Measurements from ENCODE around the gene AJAP1. TPM values are rescaled to one million over a fixed set of nuclear protein-coding genes. Genes with fewer than 3 reads are reported as not detected.

AJAP1 gene
- total and polyA plus RNA-seq, 2 experiments from 2014 or later = not detected

DNA sequence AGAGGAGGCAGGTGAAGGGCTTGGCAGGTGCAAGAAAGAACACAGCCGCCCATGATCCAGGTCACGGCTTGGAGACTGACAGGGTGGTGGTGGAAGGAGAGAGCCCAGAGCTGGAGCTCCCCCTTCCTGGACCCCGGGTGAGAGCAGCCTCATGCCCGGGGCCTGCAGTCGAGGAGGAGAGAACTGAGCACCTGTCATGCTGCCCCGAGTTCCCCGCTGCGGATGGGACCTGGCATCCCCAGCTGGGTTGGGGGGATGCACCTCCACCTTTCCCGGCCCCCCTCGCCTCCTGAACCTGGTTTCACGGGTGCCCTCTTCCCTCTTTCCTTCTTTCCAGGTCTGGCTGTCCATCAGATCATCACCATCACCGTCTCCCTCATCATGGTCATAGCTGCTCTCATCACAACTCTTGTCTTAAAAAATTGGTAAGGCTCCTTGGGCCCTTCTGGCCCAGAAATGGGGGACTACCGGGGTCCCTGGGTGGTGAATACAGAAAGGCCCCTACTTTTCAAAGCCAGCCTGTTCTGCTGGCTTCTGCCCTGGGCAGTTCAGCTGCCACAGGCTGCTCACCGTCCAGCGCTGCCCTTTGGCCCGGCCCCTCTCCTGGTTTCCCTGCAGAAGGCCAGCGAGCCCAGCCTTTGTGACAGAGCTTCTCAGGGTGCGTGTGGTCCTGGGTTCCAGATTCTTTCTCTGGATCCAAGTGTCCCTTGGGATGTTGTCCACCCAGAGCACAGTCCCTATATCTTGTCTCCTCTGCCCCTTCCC lies 115.3 kb downstream of the AJAP1 start (continued):
- TF ChIP-seq REST (IDR thresholded peaks at IDR 0.05; ENCODE audit: unreplicated experiment) (no peak), POLR2AphosphoS5 (IDR thresholded peaks at IDR 0.05; ENCODE audit: low read depth) (no peak), CREB1 (CRISPR knock-in tag; IDR thresholded peaks at IDR 0.05; ENCODE audit: low read depth) (no peak), EZH2 (IDR thresholded peaks at IDR 0.05; ENCODE audit: low read depth, unreplicated experiment) (no peak), ZNF331 (CRISPR knock-in tag; IDR thresholded peaks at IDR 0.05; ENCODE audit: low read depth) (no peak), NANOG (IDR thresholded peaks at IDR 0.05; ENCODE audit: borderline replicate concordance) (no peak)

- H3K36me3 Mint-ChIP-seq (ENCODE audit: low read depth) = peaks cover 6% of the 10 kb centered on the region; the same call in 2 of the 3 replicates
- H4K20me1 ChIP-seq (replicated peaks; ENCODE audit: insufficient read depth) = no peaks in the 10 kb centered on the region
- no peaks in the 10 kb centered on the region for H3K27me3 ChIP-seq (ENCODE audit: insufficient read depth)
- ATAC-seq (no peak), DNase-seq (ENCODE audit: low spot score) (no peak)
- no peak overlapping the region for H3K27ac Mint-ChIP-seq
- H3F3A ChIP-seq (replicated peaks; ENCODE audit: low read depth) = no peaks in the 10 kb centered on the region
- no peak overlapping the region for H3K27ac ChIP-seq (ENCODE audit: low read depth)
- H3K4me1 ChIP-seq (ENCODE audit: insufficient read depth) = no peaks in the 10 kb centered on the region
- H3K4me2 ChIP-seq = no peak overlapping the region
- no peaks in the 10 kb centered on the region for H3K36me3 ChIP-seq (ENCODE audit: insufficient read depth)
- no peaks in the 10 kb centered on the region for H3K9me2 ChIP-seq (ENCODE audit: insufficient read depth)
- no peaks in the 10 kb centered on the region for H3K79me2 ChIP-seq (replicated peaks; ENCODE audit: insufficient read depth)
- H3K4me3 ChIP-seq = no peak overlapping the region
- H2AFZ ChIP-seq = no peak overlapping the region
- H3K4me1 Mint-ChIP-seq = peaks cover 12% of the 10 kb centered on the region
- no peaks in the 10 kb centered on the region for H3K9me3 Mint-ChIP-seq
- H3K4me3 Mint-ChIP-seq = no peak overlapping the region
- peaks cover 1% of the 10 kb centered on the region for H3K27me3 Mint-ChIP-seq (ENCODE audit: insufficient read depth, low read depth, poor library complexity)
- TF ChIP-seq NANOG (IDR thresholded peaks at IDR 0.05; ENCODE audit: borderline replicate concordance) (no peak), ZNF331 (CRISPR knock-in tag; IDR thresholded peaks at IDR 0.05; ENCODE audit: low read depth) (no peak), EZH2 (IDR thresholded peaks at IDR 0.05; ENCODE audit: low read depth, unreplicated experiment) (no peak), POLR2AphosphoS5 (IDR thresholded peaks at IDR 0.05; ENCODE audit: low read depth) (no peak), JUNB (IDR thresholded peaks at IDR 0.05; ENCODE audit: unreplicated experiment) (no peak), STAT1 (IDR thresholded peaks at IDR 0.05; ENCODE audit: unreplicated experiment) (no peak), ETS1 (IDR thresholded peaks at IDR 0.05) (no peak), ZNF114 (CRISPR knock-in tag; IDR thresholded peaks at IDR 0.05) (no peak), CREB1 (CRISPR knock-in tag; IDR thresholded peaks at IDR 0.05; ENCODE audit: low read depth) (no peak), ZNF462 (CRISPR knock-in tag; IDR thresholded peaks at IDR 0.05) (no peak), EZH2phosphoT487 (IDR thresholded peaks at IDR 0.05; ENCODE audit: unreplicated experiment) (no peak)
These were observed 116.3 kb downstream of the AJAP1 start for GRCh38 chr1:4770713-4771112.

Measured in GM23338 (cell line).